NCI-H510A treated with DMSO at 0.1 percent for 48 hours (cell line): ENCODE results near the gene MAP3K19.
"Not testable (repeated sequence)": the region's sequence is repeated elsewhere in the genome, so short reads cannot be mapped to it uniquely, and the experiment has no call there.

Experiments used
- DNase-seq: peaks from one replicate; lab custom pipeline; 2025; lab: John Stamatoyannopoulos, UW

The MAP3K19 gene

DNA sequence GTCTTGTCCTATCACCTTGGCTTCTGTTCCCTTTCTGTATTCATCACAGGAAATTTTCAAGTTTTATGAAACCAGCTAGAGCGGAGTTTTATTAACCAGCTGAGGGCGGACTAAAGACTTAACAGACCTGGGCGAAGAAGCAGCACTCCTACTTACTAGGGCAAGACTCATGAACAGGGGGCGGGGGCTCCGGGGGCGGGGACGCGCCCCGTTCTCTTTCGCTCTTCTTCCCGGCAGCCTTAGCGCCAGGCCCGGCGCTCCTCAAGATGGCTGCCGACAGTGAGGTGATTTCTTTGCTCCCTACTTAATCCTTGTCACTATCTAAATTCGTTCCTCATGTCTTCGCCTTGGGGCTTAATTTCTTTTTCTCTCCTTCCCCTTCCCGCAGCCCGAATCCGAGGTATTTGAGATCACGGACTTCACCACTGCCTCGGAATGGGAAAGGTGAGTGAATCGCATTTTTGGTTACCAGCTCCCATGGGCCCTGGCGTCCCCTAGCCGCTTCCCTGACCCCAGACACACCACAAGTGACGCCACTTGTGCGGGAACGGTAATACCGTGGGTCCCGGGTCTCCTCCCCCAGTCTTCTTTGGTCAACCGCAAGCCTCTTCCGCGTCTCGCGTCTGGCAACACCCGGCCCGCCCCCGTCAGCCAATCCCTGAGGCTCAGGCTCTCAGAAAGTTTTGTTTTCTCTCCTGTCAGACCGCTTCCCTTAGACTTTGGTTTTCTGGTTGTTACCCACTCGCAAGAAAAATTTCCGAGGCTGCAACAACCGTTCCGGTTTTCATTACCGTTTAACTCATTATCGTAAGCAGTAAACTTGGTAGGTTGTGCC, 5.0 kb upstream of the MAP3K19 start, which contains the start of gene RAB3GAP1:
Gene RAB3GAP1, plus strand, starts transcription at position 251 of the 835 bp plus-strand sequence. Its CDS starts 16 bp downstream, at position 267.
- DNase-seq = peak; percentile 82

DNA sequence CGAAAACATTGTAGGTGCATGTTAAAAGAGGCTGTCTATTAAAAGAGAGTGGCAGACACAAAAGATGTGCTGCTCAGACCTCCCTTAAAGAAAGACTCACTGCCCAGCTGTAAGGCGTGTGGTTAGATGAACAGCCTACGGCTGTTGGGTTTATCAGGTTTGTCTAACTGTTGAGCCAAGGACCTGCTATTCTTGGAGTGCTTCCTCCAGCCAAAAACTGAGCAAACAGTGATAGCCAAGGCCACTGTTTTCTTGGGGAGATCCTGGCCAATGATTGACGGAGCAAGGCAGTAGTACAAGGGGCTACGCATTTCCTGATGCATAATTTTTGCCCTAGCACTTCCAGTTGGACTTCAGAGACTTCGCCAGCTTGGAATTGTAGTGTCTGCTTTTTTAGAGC, 3.4 kb upstream of the MAP3K19 start:
- no peak for DNase-seq

DNA sequence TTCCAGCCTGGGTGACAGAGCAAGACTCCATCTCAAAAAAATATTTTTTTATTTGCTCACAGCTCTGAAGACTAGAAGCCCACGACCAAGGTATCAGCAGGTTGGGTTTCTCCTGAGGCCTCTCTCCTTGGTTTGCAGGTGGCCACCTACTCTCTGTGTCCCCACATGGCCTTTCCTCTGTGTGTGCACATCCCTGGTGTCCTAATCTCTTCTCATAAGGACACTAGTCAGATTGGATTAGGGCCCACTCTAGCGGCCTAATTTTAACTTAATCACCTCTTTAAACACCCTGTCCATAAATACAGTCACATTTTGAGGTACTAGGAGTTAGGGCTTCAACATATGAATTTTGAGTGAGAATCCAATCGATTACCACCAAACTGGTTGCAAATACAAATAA, 2.9 kb upstream of the MAP3K19 start:
- DNase-seq = no peak

DNA sequence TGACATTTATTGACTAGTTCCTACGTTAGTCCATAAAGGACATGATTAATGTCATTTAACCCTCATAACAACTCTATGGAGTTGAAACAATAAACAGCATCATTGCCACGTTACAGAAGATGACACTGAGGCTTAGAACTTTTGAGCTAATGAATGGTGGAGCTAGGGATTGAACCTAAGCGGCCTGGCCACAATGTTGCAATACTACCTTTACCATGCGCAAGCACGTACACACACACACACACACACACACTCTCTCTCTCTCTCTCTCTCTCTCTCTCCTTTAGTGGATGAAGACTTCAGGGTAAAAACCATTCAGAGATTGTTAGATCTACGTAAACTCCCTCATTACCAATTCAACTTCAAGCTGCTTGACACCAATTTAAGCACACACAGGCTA, 875 bp upstream of the MAP3K19 start:
- DNase-seq = no peak

DNA sequence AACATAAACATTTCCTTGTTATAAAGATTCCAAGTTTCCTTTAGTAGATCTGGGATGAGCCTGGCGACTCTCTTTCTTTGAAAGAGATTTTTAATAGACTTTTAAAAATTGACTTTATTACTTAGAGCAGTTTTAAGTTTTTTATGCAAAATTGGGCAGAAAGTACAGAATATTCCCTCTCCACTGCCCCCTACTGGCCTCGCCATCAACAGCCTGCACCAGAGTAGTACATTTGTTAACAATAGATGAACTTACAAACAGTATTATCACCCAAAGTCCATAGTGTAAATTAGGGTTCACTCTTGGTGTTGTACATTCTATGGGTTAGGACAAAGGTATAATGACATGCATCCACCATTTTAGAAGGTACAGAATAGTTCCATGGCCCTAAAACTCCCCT, 3.9 kb downstream of the MAP3K19 start:
- no peak for DNase-seq

DNA sequence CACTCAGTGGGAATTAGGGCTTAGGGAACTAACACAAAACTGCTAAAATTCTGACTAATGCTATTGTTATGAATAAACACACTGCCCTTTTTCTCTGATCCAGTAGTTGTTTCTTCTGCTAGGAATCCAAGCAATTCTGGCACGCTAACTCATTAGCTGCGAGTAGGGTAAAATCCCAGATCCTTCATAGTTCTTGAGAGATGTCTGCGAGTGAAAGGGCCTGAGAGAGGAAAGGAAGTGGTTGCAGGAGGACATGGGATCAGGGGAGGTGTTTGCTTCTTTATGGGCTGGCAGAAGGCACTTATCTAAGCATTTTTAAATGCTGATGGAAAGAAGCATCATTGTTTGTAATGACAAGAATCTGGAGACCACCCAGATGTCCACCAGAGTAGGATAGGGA, 9.4 kb downstream of the MAP3K19 start:
- DNase-seq = no peak

DNA sequence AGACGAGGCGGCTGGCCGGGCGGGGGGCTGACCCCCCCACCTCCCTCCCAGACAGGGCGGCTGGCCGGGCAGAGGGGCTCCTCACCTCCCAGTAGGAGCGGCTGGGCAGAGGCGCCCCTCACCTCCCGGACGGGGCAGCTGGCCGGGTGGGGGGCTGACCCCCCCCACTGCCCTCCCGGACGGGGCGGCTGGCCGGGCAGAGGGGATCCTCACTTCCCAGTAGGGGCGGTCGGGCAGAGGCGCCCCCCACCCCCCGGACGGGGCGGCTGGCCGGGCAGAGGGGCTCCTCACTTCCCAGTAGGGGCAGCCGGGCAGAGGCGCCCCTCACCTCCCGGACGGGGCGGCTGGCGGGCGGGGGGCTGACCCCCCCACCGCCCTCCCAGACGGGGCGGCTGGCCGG, 14.0 kb downstream of the MAP3K19 start:
- DNase-seq = not testable (repeated sequence)

DNA sequence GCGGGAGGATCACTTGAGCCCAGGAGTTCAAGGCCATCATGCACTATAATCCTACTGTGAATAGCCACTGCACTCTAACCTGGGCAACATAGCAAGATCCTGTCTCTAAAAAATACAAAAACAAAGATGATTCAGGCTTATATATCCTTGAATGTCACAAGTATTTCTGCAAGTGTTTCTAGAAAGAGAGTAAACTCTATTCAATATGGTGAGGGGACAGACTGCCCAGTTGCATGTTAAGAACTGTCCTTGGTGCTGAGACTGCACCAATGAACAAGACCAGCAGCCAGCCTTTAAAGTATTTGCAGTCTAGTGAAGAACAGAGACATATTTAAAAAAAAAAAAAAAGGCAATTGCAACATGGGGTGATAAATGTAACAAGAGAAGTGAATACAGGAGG, 16.4 kb downstream of the MAP3K19 start:
- no peak for DNase-seq

DNA sequence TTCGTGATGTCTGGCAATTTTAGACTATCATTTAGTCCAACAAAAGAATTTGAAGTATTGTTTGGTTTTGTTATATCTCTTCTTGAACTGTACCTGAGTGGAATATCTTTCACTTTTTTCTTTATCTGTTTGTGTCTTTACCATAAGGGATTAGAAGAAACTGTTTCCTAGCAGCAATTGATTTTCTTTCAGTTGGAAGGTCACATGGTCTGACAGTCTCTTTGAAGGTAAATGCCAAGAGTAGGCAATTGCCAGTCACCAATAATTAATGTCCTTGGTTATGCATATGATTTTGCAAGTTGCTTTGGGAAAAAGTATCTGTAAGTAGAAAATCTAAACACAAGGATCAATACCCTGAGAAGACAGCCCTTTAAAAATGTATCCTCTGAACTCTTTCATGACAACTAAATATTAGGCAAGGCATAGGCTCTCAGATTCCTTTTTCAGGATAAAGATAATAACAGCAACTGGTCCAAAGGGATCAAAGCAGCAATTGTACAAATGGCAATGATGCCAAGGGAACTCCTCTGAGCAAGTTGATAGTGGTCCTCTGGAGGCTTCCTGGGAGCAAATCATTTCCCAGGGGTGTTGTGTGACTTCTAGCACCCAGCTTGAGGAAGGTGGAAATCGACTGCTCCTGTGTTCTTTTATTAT, 17.6 kb downstream of the MAP3K19 start:
- DNase-seq = no peak

DNA sequence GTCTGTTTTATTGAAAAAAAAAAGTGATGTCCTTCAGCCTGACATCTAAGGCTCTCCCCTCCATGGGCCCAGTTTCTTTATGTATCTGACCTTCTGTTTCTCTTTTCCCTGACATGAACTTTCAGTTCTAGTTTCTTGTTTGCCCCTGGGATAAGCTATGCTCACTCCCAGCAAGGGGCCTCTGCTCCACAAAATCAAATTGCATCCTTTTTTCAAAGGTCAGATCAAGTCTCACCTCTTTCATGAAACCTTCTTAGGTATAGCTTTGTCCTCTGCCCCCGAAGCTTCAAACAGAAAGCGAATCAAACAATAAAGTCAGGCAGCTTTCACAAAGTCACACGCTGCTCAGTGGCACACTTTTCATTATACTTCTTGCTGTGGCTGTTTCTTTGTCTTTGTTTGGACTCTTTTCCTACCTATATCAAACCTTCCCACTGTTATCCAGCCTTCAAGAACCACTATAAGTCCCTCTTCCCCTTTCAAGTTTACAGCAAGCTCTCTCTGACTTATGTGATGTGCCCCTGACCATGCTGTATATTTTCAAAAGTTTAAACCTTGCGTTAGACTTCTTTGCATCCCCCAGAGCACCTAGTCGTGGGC, 23.3 kb downstream of the MAP3K19 start:
- no peak for DNase-seq

DNA sequence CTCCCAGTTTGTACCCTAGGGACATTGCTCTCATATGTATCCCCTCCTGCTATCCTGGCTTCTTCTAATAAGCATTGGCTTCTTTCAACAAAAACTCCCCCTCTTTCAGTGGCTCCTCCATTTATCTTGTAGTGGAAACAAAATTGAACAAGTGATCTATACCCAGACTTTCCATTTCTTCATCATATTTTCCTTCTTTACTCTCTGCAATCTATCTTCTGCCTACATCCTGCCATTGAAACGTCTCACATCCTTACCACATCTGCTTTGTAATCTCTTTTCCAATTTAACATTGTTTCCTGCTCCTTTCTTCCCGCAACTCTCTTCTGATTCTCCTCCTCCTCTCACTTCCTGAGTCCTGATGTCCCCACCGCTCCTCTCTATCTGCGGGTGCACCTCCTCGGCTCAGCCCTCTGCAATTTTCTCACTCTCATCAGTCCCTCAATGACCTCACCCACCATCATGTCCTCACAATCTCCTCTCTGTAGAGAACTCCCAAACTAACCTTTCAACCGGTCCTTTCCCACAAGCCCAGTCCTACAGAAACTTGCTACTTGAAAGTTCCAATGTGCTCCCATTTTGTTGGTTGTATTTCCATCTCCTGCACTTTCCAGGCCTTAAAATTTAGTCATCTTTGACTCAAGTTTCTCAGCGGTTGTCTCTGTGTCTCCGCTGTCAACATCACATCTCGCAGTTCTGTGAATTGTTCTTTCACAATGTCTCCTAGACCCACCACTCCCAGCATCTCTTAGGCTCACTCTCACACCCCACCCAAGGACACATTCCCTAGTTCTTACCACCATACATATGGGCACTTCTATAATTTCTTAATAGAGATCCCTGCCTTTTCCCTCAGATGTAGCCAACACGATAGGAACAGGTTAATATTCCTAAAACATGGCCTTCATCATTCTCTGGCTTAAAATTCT, 24.0 kb downstream of the MAP3K19 start:
- DNase-seq = no peak

DNA sequence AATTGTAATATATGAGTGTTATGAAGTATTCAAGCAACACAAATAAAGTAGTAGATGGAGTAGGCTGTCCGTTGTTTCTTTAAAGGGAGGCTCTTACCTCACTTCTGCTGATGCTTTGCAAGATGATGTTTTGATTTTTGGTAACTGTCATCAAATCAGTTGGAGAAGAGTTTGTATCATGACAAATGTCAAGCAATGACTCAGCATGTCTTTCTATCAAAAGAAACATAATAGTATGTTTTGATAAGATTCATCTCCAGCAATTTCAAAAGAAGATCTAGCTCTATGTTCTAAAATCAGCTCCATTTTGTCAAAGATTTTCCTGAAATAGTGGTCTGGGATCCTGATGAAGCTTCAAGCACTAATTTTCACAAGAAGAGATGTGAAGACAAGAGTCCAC, 25.6 kb downstream of the MAP3K19 start:
- DNase-seq = no peak

DNA sequence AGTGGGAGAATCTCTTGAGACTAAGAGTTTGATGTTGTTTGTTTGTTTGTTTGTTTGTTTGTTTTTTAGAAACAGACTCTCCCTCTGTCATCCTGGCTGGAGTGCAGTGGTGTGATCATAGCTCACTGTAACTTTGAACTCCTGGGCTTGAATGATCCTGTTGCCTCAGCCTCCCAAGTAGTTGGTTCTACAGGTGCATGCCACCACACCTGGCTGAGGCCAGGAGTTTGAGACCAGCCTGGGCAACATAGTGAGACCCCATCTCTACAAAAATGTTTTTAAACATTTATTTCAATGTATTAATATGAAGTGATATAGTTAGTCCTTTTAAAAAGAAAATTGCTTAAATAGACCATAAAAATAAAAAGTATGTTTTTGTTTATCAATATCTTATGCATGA, 35.6 kb downstream of the MAP3K19 start:
- DNase-seq = no peak

DNA sequence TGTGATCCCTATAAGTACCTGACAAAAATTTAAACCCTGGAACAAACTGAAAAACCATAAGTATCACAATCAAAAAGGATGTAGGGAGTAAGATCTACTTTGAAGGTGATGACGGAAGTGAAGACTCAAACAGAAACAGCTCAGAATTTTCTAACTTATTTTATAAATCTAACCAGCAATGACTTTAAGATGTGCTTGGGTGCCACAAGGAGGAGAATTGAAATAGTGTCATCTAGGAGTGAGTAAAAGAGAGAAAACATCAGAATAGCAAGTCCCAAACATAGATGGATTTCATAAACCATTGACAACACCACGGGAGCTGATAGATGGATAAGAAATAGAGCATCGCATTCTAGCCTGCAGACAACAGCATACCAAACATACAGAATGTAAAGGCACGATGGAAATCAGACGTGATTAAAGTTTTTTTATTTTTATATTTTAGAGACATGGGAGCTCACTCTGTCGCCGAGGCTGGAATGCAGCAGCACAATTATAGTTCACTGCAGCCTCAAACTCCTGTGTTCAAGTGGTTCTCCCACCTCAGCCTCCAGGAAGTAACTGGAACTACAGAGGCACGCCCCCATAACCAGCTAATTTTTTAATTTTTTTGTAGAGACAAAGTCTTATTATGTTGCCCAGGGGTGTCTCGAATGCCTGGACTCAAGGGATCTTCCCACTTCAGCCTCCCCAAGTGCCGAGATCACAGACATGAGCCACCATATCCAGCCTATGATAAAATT, 36.9 kb downstream of the MAP3K19 start:
- DNase-seq = no peak

DNA sequence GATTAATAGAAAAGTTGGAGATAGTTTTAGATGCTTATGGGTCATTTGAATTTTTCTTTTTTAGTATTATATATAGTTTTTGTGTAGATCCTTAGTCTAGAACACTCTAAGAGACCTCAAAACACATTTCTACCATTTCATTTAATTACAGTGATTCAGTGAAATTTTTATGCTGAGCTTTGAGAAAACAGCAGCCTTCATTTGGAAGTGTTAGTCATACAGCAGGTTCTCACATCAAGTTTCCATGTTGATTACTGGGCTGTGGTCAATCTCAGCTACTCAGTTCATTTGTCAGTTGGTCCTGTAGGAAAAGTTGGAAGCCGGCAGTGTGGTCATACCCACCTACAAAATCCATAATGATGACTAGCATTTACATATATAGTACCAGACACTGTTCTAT, 37.9 kb downstream of the MAP3K19 start:
- no peak for DNase-seq

DNA sequence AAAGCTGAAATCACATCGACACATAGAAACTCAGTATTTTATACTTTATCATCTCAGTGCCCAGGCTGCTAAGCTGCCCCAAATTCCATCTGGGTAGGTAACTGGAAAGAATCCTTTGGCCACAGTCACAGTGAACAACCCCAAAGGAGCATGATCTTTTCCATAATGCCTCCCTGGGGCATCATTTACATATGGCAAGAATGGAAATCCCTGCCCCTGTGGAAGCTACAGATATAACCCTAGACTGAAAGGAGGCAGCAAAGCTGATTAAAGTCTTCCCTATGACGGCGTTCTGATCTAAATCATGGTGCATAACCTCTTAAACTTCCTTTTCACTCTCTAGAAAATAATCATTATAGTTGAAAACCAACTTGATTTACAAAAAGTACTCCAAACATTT, 41.5 kb downstream of the MAP3K19 start:
- DNase-seq = no peak

DNA sequence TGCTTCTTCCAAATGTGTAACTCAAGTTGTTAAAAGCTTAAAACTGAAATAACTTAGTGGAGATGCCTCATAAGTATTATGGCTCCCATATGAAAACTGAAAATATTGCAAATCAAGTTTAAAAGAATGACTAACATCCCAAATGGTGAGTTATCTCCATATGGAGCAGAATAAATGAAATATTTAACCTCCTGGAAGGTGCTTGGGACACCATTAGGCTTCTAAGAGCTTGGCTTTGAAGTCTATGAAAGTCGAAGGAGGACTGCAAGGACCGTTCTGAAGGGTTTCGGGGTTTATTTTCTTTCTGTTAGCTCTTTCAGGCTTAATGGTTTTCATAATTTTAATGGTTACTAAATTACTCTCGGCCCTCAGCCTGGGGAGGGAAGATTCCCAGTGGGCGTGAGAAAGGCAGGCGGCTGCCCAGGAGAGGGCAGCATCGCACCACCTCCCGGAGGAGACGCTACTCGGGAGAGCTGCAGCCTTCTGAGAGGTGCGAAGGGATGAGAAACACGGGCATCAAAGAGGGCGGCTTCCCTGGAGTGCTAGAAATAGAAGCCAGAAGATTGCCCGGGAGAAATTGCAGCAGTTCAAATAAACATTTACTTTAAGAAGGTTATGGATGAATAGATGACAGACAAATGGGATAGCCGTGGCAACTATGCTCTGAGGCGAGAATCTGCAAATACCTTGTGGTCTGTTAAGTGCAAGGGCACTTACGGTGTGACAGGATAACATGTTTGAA, 43.1 kb downstream of the MAP3K19 start:
- DNase-seq = peak; percentile 78

DNA sequence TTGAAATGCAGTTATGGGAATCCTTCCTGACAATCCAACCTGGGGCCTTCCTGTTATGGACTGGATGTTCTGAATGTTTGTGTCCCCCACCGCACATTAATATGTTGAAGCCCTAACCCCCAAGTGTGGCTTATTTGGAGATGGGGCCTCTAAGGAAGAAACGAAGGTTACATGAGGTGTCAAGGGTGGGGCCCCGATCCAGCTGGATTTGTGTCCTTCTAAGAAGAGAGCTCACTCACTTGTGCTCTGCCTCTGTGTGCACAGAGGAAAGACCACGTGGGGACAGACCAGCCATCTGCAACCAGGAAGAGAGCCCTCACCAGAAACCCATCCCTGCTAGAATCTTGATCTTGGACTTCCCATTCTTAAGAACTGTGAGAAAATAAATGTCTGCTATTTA, 44.4 kb downstream of the MAP3K19 start:
- no peak for DNase-seq

DNA sequence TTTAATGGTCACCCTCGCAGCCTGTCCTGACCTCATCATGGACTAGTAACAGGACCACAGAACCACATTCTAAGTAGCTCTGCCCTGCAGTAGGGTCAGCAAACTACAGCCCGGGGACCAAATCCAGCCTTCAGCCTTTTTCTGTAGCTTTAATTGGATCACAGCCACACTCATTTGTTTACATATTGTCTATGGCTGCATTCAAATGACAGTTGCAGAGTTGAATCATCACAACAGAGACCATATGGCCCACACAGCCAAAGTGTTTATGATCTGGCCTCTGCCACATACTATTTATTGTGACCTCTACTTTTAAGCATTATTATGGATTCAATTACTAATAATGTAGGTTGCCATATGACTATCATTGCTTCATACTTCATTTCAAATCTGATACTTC, 47.7 kb downstream of the MAP3K19 start:
- no peak for DNase-seq

DNA sequence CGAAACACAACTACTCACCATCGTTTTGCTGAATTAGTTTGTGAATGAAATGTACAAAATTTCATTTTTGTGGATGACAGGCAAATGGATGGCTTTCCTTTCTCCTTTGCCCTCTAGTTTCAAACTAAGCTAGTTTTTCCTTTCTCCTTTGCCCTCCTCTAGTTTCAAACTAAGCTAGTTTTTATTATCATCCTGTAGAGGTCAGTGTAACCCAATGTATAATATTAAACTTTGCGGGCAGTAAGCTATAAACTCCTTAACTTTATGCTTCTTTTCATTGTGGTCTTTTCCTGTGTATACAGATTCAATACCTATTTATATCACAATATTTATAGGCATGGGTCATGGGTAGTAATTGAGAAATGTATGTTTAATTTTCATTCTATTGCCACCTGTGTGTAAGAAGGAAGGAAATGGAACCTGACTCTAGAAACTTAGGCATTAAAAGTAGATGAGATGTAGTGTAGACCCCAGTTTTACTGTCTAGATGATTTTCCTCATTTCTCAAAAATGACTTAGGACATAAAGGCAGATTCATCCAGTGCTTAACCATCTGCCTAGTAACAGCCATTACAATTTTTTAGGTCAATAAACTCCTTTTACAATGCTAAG, 58.1 kb downstream of the MAP3K19 start:
- DNase-seq = peak; percentile 57
